Measurements from ENCODE around the gene PLXNC1. TPM values are rescaled to one million over a fixed set of nuclear protein-coding genes. Genes with fewer than 3 reads are reported as not detected.

Gene PLXNC1
- total RNA-seq, 2 donors from 2014 or later, result 14.7 to 20.6 TPM

- no peaks in the 10 kb centered on the region for H3K27me3 Mint-ChIP-seq
- H3K27ac Mint-ChIP-seq, result no peak overlapping the region
- H3K4me3 Mint-ChIP-seq, result no peak overlapping the region
- H3K4me1 Mint-ChIP-seq (ENCODE audit: low read depth in 2 of 2), result peaks cover 2 to 8% of the 10 kb centered on the region in 2 donors
- DNase-seq (ENCODE audit: low spot score) (no peak), ATAC-seq (peak in 1 of 2 donors; percentile 54)
- H3K9me3 Mint-ChIP-seq, result no peaks in the 10 kb centered on the region
- peaks cover 23% of the 10 kb centered on the region for H3K36me3 Mint-ChIP-seq
Observed at GRCh38 chr12:94326727-94327126, 178.3 kb downstream of the PLXNC1 start.

GRCh38 chr12:94327809-94328208 is 179.4 kb downstream of the PLXNC1 start:
- no peak overlapping the region for H3K4me3 Mint-ChIP-seq
- ATAC-seq, result no peak

GRCh38 chr12:94329366-94329765 is 181.0 kb downstream of the PLXNC1 start:
- Mint-ChIP-seq H3K36me3 (peaks cover 16% of the 10 kb centered on the region), H3K4me1 (ENCODE audit: low read depth in 2 of 2) (peaks cover 2 to 8% of the 10 kb centered on the region in 2 donors), H3K27me3 (no peaks in the 10 kb centered on the region), H3K4me3 (no peak overlapping the region), H3K9me3 (no peaks in the 10 kb centered on the region), H3K27ac (no peak overlapping the region)
- ATAC-seq, result no peak
- no peak for DNase-seq (ENCODE audit: low spot score)

More at GRCh38 chr12:94327809-94328208, 179.4 kb downstream of the PLXNC1 start:
- Mint-ChIP-seq H3K36me3 (peaks cover 23% of the 10 kb centered on the region), H3K9me3 (no peaks in the 10 kb centered on the region), H3K27me3 (no peaks in the 10 kb centered on the region), H3K27ac (no peak overlapping the region), H3K4me1 (ENCODE audit: low read depth in 2 of 2) (peaks cover 2 to 8% of the 10 kb centered on the region in 2 donors)
- DNase-seq (ENCODE audit: low spot score), result no peak

GRCh38 chr12:94333396-94333795 is 185.0 kb downstream of the PLXNC1 start:
- Mint-ChIP-seq H3K9me3 (no peaks in the 10 kb centered on the region), H3K27ac (no peak overlapping the region), H3K4me1 (ENCODE audit: low read depth in 2 of 2) (no peaks in the 10 kb centered on the region), H3K4me3 (no peak overlapping the region), H3K36me3 (peaks cover 8% of the 10 kb centered on the region), H3K27me3 (no peaks in the 10 kb centered on the region)
- no peak for ATAC-seq
- DNase-seq (ENCODE audit: low spot score), result no peak

GRCh38 chr12:94336211-94336925 is 188.0 kb downstream of the PLXNC1 start:
- H3K36me3 Mint-ChIP-seq, result no peaks in the 10 kb centered on the region

GRCh38 chr12:94338006-94338794 is 189.8 kb downstream of the PLXNC1 start:
- no peak for DNase-seq (ENCODE audit: low spot score)
- Mint-ChIP-seq H3K36me3 (no peaks in the 10 kb centered on the region), H3K27ac (no peak overlapping the region), H3K4me3 (no peak overlapping the region), H3K9me3 (no peaks in the 10 kb centered on the region), H3K27me3 (no peaks in the 10 kb centered on the region), H3K4me1 (ENCODE audit: low read depth in 2 of 2) (no peaks in the 10 kb centered on the region)
- no peak for ATAC-seq

More at GRCh38 chr12:94336211-94336925, 188.0 kb downstream of the PLXNC1 start:
- no peak for DNase-seq (ENCODE audit: low spot score)
- no peaks in the 10 kb centered on the region for H3K9me3 Mint-ChIP-seq
- no peak for ATAC-seq
- H3K4me1 Mint-ChIP-seq (ENCODE audit: low read depth in 2 of 2), result no peaks in the 10 kb centered on the region
- no peak overlapping the region for H3K4me3 Mint-ChIP-seq
- no peak overlapping the region for H3K27ac Mint-ChIP-seq
- H3K27me3 Mint-ChIP-seq, result no peaks in the 10 kb centered on the region

- no peak overlapping the region for H3K4me3 Mint-ChIP-seq
- H3K9me3 Mint-ChIP-seq, result no peaks in the 10 kb centered on the region
- no peaks in the 10 kb centered on the region for H3K27me3 Mint-ChIP-seq
- H3K36me3 Mint-ChIP-seq, result peaks cover 4% of the 10 kb centered on the region
- H3K4me1 Mint-ChIP-seq (ENCODE audit: low read depth in 2 of 2), result no peaks in the 10 kb centered on the region
- H3K27ac Mint-ChIP-seq, result no peak overlapping the region
- DNase-seq (ENCODE audit: low spot score) (no peak), ATAC-seq (no peak)
Observed at GRCh38 chr12:94340573-94340972, 192.2 kb downstream of the PLXNC1 start.

- peaks cover 19% of the 10 kb centered on the region for H3K9me3 Mint-ChIP-seq
- ATAC-seq (no peak), DNase-seq (ENCODE audit: low spot score) (no peak)
- H3K36me3 Mint-ChIP-seq, result peaks cover 53% of the 10 kb centered on the region
- H3K4me1 Mint-ChIP-seq (ENCODE audit: low read depth in 2 of 2), result peaks cover 9% of the 10 kb centered on the region in 2 donors
- no peak overlapping the region for H3K4me3 Mint-ChIP-seq
- H3K27me3 Mint-ChIP-seq, result no peaks in the 10 kb centered on the region
- no peak overlapping the region for H3K27ac Mint-ChIP-seq
Observed at GRCh38 chr12:94353130-94353529, 204.8 kb downstream of the PLXNC1 start.

All from natural killer cell treated with Interleukin-12 subunit alpha and Interleukin-12 subunit beta and Interleukin-15 and Interleukin-18, amount 100 ng/mL, for 72 hours (primary cell).